GM12801 (cell line): ENCODE data around the gene ITGBL1.

Experiments
- CTCF ChIP-seq: IDR thresholded peaks from one replicate; pipeline ENCODE4 v1.5.1; 2011; ENCODE audit warnings: control low read depth; ENCODE audit not compliant: insufficient read length; ENCODE audit errors: extremely low read depth

ITGBL1 gene

DNA sequence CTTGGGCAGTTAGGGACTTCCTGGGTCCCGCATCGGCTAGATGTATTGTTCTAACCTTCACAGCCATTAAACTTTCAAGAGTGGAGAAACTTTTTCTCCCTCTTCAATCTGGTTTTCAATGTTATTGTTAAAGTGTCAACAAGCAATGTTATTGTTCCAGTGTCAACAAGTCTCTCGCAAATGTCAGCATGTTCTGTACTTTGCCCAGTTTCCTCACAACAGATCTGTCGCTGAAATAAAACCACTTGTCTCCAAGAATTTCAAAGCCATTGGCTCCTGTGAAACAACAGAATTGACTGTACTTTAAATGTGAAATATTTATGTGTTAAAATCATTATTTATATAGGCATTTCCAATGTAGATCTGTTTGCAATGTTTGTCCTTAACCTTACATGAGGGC, 138.0 kb downstream of the ITGBL1 start:
- TF ChIP-seq CTCF, result no peak

DNA sequence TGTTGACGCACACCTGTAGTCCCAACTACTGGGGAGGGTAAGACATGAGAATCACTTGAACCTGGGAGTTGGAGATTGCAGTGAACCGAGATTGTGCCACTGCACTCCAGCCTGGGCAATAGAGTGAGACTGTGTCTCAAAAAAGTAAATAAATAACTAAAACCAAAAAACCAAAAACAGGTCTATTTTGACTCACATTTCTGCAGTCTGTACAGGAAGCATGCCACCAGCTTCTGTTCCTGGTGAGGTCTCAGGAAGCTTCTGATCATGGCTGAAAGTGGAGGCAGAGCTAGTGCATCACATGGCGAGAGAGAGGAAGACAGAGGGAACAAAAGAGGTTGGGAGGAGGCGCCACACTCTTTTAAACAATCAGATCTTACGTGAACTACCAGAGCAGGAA, 142.5 kb downstream of the ITGBL1 start:
- TF ChIP-seq CTCF, result no peak

DNA sequence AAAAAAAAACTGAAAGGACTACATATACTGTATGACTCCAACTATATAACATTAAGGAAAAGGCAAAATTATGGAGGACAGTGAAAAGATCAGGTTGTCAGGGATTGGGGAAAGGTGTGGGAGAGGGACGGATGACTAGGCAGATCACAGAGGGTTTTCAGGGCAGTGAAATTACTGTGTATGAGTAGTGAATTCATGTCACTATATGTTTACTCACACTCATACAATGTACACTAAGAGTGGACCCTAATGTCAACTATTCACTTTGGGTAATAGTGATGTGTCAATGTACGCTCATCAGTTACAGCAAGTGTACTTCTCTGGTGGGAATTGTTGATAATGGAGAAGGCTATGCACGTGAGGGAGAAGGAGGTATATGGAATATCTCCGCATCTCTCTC, 144.3 kb downstream of the ITGBL1 start:
- TF ChIP-seq CTCF, result no peak

DNA sequence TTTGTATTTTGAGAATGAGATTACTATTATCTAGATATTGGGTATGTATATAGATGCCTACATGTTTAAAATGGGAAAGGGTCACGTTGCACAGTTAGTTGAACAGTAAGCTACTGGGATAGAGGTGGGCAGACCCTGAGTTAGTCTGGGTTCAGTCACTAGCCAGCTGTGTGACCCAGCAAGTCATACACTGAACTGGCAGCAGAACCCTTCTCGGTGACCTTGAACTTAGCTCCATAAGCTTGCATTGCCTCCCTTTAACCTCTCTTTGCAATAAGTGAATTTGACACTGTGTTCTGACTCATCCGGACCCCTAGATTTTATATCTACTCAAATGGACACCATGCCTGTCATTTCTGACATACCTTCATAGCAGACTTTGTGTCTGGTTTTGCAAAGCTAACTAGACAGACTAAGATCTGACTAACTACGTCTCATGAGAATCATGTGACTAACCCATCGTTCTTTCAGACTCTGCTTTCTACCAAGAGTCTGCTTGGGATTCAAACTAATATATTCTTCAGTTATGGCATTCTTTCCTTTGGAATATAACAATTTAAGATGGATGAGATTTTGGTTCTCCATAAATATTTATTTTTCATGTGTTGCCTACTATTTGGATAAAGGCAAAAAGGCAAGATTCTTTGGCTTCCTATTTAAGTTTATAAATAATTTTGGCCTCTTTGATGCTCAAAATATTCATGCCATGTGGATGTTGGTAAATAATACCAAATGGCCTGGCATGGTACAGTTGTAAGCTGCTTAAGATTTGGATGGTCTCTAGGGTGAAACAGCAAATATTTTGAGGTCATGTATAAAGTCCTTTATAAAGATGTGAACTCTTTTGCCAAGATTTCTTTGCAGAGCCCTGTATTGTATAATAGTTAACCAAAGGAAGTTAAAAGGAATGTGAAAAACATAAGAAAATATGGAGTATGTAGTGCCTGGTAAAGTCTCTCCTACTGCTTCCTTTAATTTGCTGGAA, 159.3 kb downstream of the ITGBL1 start:
- no peak for TF ChIP-seq CTCF

- TF ChIP-seq CTCF, result no peak
These were observed 160.3 kb downstream of the ITGBL1 start for GRCh38 chr13:101612735-101613134.

DNA sequence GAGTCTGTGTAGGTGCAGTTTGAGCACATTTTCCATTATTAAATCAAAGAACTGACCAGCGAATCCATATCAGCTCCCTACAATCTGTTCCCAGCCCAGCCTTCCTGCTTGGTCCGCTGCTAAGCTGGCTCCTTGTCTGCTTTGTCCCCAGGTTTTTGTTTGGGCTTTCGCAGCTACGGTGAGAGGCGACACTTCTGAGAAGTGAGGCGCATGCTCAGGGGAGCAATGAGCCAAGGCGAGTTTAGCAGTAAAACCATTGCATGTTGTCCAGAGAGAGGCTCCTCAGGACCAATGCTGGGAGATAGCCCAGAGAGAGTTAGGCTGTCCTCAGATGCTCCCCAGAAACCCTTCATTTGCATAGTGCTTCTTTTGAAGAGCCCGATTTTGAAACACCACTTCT, 162.0 kb downstream of the ITGBL1 start:
- TF ChIP-seq CTCF, result no peak

GRCh38 chr13:101618440-101619187, 166.1 kb downstream of the ITGBL1 start:
- TF ChIP-seq CTCF, result no peak
